HL-60/S4 (cell line): ENCODE measurements around the gene AKR1B1.

ENCODE experiments used
- in situ Hi-C: fragments of 300-500 bp; cut with MboI; formaldehyde crosslinking; loops from 2 replicates; pipeline ENCODE4 v1.14.3; 2022; ENCODE audit warnings: low sequenced_read_pairs

Gene AKR1B1

DNA sequence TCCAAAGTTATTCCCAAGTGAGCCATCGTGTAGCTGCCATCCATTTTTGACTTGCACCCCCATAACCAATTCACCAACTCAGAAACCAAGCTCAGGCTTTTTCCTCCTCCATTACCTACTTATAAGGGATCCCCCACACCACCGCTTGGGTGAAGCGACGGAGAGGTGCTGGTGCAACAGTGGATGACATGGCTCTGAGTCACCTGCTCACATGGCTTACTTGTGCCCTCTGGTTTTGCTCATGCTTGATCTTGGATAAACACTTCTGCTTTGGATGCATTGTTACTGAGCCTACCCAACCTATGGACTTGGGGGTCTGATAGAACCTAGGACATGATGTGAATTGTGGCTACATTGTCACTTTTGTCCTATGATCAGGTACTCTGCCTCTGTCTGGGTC lies 12.0 kb upstream of the AKR1B1 start:
- in situ Hi-C loops, result no loop called here

- in situ Hi-C loops, result no loop called here
Measured at GRCh38 chr7:134469622-134470021, 10.7 kb upstream of the AKR1B1 start.

DNA sequence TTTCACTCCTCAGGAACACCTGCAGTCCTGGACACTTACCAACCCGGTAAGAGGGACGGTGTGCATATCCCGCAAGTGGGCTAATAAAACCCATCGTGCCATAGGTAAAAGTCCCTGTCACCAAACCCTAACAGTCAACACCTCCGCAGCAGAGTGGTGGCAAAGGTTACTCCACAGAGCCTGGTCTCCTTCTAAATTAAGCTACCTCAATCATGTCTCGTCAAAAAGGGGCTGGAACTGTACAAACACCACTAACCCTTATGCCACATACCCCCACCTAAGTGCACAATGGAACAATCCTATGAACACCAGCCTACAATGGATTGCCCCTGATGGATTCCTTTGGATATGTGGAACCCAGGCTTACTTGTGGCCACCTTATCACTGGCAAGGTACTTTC lies 9.6 kb upstream of the AKR1B1 start:
- in situ Hi-C loops, result no loop called here

- in situ Hi-C loops, result no loop called here
Measured at GRCh38 chr7:134468054-134468453, 9.2 kb upstream of the AKR1B1 start.

DNA sequence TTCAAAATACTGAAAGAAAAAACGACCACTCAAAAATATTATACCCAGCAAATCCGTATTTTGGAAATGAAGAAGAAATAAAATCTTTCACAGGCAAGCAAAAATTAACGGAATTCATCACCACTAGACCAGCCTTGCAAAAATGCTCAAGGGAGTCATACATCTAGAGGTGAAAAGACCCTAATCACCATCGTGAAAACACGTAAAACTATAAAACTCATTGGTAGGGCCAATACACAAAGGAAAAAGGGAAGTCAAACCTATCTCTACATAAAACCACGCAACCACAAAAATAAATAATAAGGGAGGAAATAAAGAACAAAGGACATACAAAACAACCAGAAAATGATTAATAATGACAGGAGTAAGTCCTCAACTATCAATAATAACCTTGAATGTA lies 6.6 kb upstream of the AKR1B1 start:
- in situ Hi-C loops, result no loop called here

- in situ Hi-C loops, result no loop called here
Measured at GRCh38 chr7:134464496-134464895, 5.6 kb upstream of the AKR1B1 start.

DNA sequence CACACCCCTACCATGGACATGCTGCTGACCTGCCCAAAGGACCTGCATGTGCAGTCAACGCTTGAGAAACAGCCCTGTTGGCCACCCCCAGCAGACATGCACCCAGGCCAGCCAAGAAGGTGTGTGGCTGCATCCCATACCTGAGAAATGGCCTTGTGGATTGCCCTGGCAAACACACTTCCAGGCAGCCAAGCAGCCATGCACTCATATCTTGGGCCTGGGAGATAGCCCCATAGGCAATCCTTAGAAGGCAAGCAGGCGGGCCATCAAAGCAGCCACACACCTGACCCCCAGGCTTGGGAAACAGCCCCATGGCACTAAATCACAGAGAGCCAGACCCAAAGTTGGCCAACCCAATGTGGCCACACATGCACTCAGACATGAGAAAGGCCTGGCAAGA lies 4.9 kb upstream of the AKR1B1 start:
- in situ Hi-C loops, result no loop called here

DNA sequence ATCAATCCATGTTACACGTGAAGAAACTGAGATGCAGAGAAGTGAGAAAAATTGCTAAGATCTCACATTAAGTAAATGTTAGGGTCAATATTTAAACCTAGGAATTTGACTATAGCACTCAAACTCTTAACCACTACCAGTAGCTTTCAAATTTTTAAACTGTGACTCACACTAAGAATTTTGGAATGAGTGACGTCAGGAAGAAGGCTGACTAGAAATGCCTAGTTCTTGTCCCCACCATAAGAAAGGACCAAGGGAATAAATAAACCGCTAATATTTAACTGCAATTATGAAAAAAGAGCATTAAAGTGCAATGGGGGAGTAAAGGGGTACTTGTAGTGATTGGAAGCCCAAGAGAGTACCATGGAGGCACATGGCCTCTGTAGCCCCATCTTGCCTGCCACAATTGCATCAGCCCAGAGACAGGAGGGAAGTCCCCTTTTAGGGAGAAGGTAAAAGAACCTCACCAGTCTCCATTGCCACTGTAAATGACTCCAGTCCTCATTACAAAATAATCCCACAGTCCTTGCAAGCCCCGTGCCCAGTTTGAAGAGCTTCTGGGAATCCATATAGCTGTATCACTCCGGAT lies 3.5 kb upstream of the AKR1B1 start:
- in situ Hi-C loops, result no loop called here

- in situ Hi-C loops, result no loop called here
Measured at GRCh38 chr7:134461916-134462315, 3.0 kb upstream of the AKR1B1 start.

- in situ Hi-C loops, result no loop called here
Measured at GRCh38 chr7:134459981-134460380, 1.1 kb upstream of the AKR1B1 start.

DNA sequence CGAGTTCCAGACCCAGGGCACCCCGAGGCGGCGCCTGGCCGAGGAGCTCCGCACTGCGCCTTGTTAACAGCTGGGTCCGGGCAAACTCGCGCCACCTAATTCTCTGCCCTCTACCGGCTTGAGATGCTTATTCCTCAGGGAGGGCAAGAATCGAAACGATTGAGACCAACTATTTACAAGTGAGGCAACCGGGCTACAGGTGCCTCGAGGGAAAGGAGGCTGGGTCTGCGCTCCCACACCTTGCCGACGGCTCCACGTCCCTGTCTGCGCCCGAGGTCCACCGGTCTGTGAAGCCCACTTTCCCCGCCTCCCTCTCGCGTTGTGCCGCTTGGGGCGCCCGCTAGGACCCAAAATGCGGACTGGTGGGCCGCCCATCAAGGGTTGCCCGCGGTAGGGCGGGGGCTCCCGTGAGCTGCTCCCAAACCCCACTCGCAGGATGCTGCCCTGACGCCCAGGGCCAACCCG lies 527 bp downstream of the AKR1B1 start:
- in situ Hi-C loops, result no loop called here

DNA sequence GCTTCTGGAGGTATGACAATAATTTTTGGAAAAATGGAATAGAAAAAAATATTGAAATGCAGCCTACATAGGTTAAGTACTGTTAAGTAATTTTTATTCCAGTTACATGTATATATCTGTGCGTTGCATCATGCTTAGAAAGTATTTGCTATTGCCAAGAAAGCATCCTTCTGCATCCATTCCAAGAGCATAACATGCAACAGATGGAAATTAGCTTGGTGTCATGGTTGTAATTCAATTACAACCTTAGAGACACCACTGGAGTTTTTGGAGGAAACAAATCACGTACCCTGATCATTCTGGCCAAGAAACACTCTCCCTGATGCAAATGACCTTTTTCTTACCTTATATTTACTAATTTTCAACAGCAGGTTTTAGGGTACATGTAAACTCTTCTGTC lies 1.7 kb downstream of the AKR1B1 start:
- in situ Hi-C loops, result no loop called here

GRCh38 chr7:134454277-134454676 lies 4.6 kb downstream of the AKR1B1 start:
- in situ Hi-C loops, result no loop called here

GRCh38 chr7:134453518-134453917 lies 5.4 kb downstream of the AKR1B1 start:
- in situ Hi-C loops, result no loop called here

GRCh38 chr7:134452991-134453473 lies 5.9 kb downstream of the AKR1B1 start:
- in situ Hi-C loops, result no loop called here

DNA sequence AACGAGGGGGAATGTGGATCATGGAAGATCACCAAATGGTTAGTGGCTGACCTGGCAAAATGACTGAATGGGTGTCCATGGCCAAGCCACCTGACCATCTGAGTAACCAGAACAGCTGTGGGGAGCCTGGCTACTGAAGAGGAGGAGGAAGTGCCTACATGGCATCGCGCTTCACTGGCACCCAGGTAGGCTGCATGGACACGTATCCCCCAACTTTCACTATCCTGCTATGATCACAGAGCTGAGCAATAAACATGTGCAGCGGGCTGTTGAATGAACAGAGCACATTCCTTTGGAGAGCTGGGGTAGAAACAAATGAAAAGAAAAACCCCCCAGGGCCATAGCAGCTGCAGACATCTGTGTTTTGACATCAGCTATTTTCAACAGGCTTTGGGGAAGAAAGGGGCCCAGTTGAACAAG lies 6.5 kb downstream of the AKR1B1 start:
- in situ Hi-C loops, result no loop called here

DNA sequence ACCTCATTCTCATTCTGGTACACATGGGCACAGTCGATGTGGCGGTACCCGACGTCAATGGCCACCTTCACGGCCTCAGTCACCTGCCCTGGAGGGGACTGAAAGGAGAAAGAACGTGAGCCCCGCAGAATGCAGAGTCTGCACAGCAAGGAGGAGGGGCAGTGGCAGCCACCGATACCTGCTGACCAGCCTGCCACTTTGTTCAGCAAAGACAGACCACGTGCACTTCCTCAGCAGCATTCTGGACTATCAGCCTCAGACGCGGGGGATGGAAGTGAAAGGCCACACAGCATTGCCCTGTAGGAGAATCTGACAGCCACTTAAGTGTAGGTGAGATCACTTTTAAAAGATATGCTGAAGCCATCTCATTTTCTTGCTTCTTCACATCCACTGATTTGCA lies 7.2 kb downstream of the AKR1B1 start:
- in situ Hi-C loops, result no loop called here

DNA sequence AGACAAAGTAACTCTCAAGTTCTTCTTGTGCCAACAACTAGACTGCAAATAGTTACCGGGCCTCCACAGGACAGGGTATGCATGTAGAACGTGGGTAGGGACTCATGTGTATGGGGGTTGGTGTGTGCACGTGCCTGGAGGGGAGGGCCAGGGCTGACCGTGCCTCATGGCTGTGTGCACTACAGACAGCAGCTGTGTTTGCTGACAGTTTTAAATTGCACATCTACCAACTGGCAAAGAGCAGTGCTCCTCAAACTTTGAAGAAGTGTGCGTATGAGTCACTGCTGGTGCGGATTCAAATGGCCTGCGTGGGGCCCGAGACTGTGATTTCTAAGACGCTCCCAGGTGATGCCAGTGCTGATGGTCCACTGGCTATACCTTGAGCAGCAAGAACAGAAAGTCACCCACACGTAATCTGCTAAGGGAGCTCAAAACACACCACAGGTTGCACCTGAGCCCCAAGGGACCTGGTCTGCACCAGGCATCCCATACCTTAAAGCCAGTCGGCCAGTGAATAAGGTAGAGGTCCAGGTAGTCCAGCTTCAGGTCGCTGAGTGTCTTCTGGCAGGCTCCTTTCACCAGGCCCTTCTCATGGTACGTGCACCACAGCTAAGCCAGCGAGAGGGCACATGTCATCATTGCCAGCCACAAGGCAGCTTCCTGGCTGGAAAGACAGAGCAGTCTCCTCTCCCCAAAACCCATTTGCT lies 8.5 kb downstream of the AKR1B1 start:
- in situ Hi-C loops, result no loop called here

GRCh38 chr7:134449680-134450079 lies 9.2 kb downstream of the AKR1B1 start:
- in situ Hi-C loops, result no loop called here

GRCh38 chr7:134448356-134449229 lies 10.3 kb downstream of the AKR1B1 start:
- in situ Hi-C loops, result no loop called here

DNA sequence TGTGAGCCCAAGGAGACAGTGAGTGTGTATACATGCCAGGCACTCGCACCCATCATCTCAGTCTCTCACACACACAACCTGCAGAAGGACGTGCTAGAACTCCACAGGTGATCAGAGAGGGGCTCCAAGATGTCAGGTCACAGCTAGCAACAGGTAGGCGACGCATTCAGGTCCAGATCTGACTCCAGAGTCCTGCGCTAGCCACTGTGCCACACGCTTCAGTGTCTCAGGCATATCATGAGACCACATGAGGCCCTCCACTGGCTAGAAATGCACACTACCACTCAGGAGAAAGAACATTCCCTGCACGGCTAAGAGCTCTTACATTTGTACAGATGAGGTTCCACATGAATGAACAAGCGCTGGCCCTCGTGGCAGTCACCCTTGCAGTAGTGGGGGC lies 11.5 kb downstream of the AKR1B1 start:
- in situ Hi-C loops, result no loop called here

DNA sequence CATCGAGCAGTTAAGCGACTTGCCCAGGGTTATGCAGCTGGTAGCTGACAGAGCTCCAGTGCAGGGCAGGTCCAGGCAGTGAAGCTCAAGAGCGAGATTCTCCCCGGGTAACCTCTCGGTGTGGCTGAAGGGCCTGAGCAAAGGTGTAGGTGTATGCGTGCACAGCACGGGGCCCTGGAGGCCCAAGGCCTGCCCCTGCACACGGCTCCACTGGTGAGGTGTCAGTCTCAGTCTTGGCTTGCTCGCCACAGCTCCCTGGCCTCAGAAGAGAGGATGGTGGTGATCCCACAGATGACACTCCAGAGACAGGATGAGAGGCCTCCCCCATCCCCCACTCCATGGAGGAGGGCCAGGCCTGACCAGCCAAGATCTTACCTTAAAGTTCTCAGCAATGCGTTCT lies 12.0 kb downstream of the AKR1B1 start:
- in situ Hi-C loops, result no loop called here
